Muscle layer of colon (tissue), 2 donors: Measurements from ENCODE around the gene ATXN2L.

Experiments
- H3K27ac ChIP-seq: one replicate; pipeline ENCODE4 v1.7.0; 2013; ENCODE audit warnings: low read depth, mild to moderate bottlenecking, low read length, moderate library complexity
- H3K27me3 ChIP-seq, 2 donors: one replicate each; pipeline ENCODE4 v1.7.0; 2013; ENCODE audit warnings: low read length in 2 of 2, mild to moderate bottlenecking in 2 of 2; ENCODE audit not compliant: insufficient read depth in 2 of 2, control insufficient read depth in 1 of 2
- H3K36me3 ChIP-seq: one replicate; pipeline ENCODE4 v1.7.0; 2013; ENCODE audit warnings: mild to moderate bottlenecking, low read length; ENCODE audit not compliant: insufficient read depth
- H3K4me1 ChIP-seq: one replicate; pipeline ENCODE4 v1.7.0; 2013; ENCODE audit warnings: mild to moderate bottlenecking, low read length; ENCODE audit not compliant: insufficient read depth
- H3K4me3 ChIP-seq, 2 donors: one replicate each; pipeline ENCODE4 v1.7.0; 2013; ENCODE audit warnings: low read length in 2 of 2, low read depth in 1 of 2, mild to moderate bottlenecking in 1 of 2, moderate library complexity in 1 of 2
- H3K9ac ChIP-seq: one replicate; pipeline ENCODE4 v1.7.0; 2013; ENCODE audit warnings: low read length
- H3K9me3 ChIP-seq: one replicate; pipeline ENCODE4 v1.7.0; 2013; ENCODE audit warnings: mild to moderate bottlenecking, low read length
- donor health status: abdominal sarcoma.
- donor health status: Adenocarcinoma of cecum.

ATXN2L gene

GRCh38 chr16:28823873-28824716, 1.3 kb downstream of the ATXN2L start:
- Histone ChIP-seq H3K4me1 (peaks cover 23% of the 10 kb centered on the region), H3K36me3 (peaks cover 36% of the 10 kb centered on the region), H3K9me3 (no peaks in the 10 kb centered on the region), H3K27ac (peak overlapping the region; percentile 96), H3K9ac (peak overlapping the region; percentile 83), H3K27me3 (no peaks in the 10 kb centered on the region), H3K4me3 (peak overlapping the region; percentile 86 to 92)

DNA sequence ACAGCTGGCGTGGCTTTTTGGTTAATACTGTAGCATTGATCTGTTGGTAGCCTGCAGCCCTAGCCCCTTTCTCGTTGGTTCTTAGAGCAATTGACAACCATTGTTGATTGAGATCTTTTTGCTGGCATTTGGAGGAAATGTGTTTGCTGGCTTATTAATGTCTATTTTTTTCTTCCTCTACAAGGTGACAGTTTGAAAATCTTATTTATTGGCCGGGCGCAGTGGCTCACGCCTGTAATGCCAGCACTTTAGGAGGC, 1.8 kb downstream of the ATXN2L start:
- peaks cover 42% of the 10 kb centered on the region for H3K36me3 ChIP-seq
- peak overlapping the region; percentile 96 for H3K27ac ChIP-seq
- H3K4me1 ChIP-seq = peaks cover 23% of the 10 kb centered on the region
- peak overlapping the region; percentile 83 for H3K9ac ChIP-seq
- no peaks in the 10 kb centered on the region for H3K9me3 ChIP-seq
- peak overlapping the region; percentile 86 to 92 for H3K4me3 ChIP-seq
- no peaks in the 10 kb centered on the region for H3K27me3 ChIP-seq

DNA sequence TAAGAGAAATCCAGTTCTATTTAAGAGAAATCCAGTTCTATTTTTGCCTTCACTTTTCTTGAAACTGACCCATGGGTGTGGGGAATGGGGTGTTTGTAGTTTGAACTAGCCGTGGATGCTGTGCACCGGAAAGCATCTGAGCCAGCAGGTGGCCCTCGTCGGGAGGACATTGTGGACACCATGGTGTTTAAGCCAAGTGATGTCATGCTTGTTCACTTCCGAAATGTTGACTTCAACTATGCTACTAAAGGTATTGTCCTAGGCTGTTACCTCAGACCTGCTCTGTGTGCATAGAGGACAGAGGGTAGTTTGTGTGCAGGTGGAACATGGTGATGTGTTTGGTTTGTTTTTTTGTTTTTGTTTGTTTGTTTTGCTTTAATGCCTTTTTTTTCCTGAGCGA, 3.3 kb downstream of the ATXN2L start:
- Histone ChIP-seq H3K4me3 (no peak overlapping the region), H3K36me3 (peaks cover 56% of the 10 kb centered on the region)

GRCh38 chr16:28829747-28830146, 6.9 kb downstream of the ATXN2L start:
- peaks cover 14% of the 10 kb centered on the region for H3K4me1 ChIP-seq
- H3K27ac ChIP-seq = no peak overlapping the region
- H3K4me3 ChIP-seq = no peak overlapping the region
- H3K36me3 ChIP-seq = peaks cover 93% of the 10 kb centered on the region
- H3K9me3 ChIP-seq = no peaks in the 10 kb centered on the region
- no peaks in the 10 kb centered on the region for H3K27me3 ChIP-seq
- H3K9ac ChIP-seq = no peak overlapping the region

More for the DNA sequence above, 3.3 kb downstream of the ATXN2L start:
- Histone ChIP-seq H3K27me3 (no peaks in the 10 kb centered on the region), H3K27ac (no peak overlapping the region), H3K4me1 (peaks cover 23% of the 10 kb centered on the region), H3K9me3 (no peaks in the 10 kb centered on the region), H3K9ac (no peak overlapping the region)

GRCh38 chr16:28830531-28830930, 7.7 kb downstream of the ATXN2L start:
- no peak overlapping the region for H3K4me3 ChIP-seq
- no peak overlapping the region for H3K9ac ChIP-seq
- no peak overlapping the region for H3K27ac ChIP-seq
- peaks cover 96% of the 10 kb centered on the region for H3K36me3 ChIP-seq
- H3K9me3 ChIP-seq = no peaks in the 10 kb centered on the region
- H3K27me3 ChIP-seq = no peaks in the 10 kb centered on the region
- peaks cover 7% of the 10 kb centered on the region for H3K4me1 ChIP-seq

GRCh38 chr16:28834349-28834748, 11.6 kb downstream of the ATXN2L start:
- Histone ChIP-seq H3K27ac (no peak overlapping the region), H3K9me3 (no peaks in the 10 kb centered on the region), H3K27me3 (no peaks in the 10 kb centered on the region), H3K9ac (no peak overlapping the region), H3K4me1 (no peaks in the 10 kb centered on the region), H3K36me3 (peaks cover 84% of the 10 kb centered on the region), H3K4me3 (no peak overlapping the region)

DNA sequence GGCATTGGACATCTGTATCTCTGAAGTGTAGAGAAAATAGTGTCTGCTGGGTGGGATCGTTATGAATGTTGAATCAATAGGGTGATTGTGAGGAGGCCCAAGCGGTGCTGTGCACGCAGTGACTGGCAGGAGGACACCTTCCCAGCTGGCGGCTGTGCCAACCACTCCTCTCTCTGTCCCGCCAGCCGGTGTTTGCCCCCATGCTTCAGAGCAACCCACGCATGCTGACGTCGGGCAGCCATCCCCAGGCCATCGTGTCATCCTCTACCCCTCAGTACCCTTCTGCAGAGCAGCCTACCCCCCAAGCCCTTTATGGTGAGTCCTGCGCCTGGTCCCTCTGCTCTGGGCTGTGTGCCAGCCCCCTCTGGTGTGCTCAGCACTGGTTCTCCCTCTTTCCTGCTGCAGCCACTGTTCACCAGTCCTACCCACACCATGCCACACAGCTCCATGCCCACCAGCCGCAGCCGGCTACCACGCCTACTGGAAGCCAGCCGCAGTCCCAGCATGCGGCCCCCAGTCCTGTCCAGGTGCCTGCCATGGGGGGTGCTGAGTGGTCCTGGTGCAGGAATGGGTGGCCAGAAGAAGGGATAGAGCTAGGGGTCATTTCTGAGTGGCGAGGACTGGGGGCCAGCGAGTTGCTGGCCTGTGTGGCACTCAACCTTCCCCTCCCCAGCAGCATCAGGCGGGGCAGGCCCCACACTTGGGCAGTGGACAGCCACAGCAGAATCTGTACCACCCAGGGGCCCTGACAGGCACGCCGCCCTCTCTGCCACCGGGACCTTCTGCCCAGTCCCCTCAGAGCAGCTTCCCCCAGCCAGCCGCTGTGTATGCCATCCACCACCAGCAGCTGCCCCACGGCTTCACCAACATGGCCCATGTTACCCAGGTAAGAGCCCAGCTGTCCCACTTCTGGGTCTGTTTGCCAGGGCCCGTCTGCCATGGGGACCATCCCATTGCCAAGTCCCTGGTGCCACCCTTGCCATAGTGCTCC, 12.4 kb downstream of the ATXN2L start:
- H3K4me3 ChIP-seq = no peak overlapping the region
- peaks cover 76% of the 10 kb centered on the region for H3K36me3 ChIP-seq
- no peak overlapping the region for H3K27ac ChIP-seq
- H3K9ac ChIP-seq = no peak overlapping the region
- no peaks in the 10 kb centered on the region for H3K27me3 ChIP-seq
- no peaks in the 10 kb centered on the region for H3K4me1 ChIP-seq
- H3K9me3 ChIP-seq = no peaks in the 10 kb centered on the region

DNA sequence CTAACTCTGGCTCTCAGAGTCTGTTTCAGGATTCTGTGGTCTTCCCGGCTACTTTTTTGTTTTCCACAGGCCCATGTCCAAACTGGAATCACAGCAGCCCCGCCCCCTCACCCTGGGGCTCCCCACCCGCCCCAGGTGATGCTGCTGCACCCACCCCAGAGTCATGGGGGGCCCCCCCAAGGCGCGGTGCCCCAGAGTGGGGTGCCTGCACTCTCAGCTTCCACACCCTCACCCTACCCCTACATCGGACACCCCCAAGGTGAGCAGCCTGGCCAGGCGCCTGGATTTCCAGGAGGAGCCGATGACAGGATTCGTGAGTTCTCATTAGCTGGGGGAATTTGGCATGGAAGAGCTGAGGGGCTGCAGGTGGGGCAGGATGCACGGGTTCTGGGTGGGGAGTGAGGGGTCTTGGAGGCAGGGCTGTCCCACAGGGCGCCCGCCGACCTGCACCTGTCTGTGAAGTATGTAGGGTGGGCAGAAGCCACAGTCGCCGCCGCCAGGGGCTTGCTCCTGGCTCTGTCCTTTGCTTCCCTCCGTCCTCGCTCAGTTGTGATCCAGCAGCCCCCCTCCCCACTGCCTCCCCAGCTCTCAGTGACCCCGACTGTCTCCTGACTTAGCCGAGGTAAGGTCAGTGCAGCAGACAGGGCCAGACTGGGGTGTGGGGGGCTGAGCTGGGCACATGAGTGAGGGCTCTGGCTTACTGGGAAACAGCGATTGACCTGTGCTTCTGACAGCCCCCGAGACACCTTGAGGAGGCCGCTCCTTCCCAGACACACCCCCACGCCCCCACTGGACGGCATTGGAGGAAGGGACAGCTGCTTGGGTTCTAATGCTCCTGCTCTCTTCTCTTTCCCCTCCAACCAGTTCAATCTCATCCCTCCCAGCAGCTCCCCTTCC, 13.3 kb downstream of the ATXN2L start:
- H3K36me3 ChIP-seq = peaks cover 67% of the 10 kb centered on the region
- H3K27ac ChIP-seq = no peak overlapping the region
- H3K4me1 ChIP-seq = no peaks in the 10 kb centered on the region
- H3K4me3 ChIP-seq = no peak overlapping the region
- H3K9ac ChIP-seq = no peak overlapping the region
- no peaks in the 10 kb centered on the region for H3K27me3 ChIP-seq
- no peaks in the 10 kb centered on the region for H3K9me3 ChIP-seq

DNA sequence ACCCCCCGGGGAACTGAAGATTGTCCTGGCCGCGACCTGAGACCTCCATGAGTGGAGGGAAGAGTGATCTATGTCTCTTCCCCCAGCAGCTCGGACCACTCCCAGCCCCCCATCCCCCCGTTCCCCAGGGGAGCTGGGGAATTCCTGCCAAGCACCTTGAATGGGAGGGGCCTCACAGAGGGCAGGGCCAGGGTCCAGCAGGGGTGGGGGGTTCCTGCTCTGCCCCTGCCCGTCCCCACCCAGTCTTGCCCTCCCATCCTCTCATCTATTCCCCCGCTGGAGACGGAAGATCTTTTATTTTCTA, 13.9 kb downstream of the ATXN2L start:
- Histone ChIP-seq H3K4me1 (no peaks in the 10 kb centered on the region), H3K9me3 (no peaks in the 10 kb centered on the region), H3K36me3 (peaks cover 61% of the 10 kb centered on the region), H3K4me3 (no peak overlapping the region), H3K9ac (no peak overlapping the region), H3K27ac (no peak overlapping the region), H3K27me3 (no peaks in the 10 kb centered on the region)

DNA sequence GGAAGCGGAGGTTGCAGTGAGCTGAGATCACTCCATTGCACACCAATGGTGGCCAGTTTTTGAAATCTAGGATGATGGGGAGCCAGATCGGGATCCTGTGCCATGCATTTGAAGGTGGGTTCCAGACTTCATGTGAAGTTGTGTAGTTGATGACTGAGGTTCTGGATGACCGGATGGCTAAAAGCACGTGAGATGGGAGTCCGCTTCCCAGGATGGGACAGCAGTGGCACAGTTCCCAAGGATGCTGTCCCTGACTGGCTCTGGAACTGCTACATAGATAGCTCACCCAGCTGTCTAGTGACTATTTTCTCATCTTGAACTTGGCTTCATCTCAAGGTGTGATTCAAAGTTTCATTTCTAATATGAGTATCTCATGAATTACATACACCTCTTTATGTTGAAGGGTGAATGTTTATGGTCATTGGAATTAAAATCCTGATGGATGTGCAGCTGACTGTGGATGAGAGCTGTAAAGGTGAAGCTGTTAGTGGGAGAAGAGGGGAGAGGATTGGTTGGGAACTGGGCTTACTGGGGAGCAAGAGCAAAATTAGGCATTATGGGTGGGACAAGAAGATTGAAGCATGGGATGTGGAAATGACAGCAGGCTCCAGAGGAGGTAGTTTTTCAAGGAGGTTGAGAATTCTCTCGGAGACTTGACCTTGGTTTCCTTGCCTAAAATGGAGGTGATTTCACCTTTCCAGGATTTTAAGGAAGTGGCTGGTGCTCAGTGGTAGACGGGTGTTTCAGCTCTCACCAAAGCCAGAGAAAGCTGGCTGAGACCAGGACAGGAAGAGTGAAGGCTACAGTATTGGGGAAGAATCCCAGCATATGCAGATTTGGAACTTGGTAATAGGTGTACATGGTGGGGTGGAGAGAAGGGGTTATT, 15.1 kb downstream of the ATXN2L start:
- Histone ChIP-seq H3K27ac (no peak overlapping the region), H3K27me3 (no peaks in the 10 kb centered on the region), H3K9me3 (no peaks in the 10 kb centered on the region), H3K36me3 (peaks cover 60% of the 10 kb centered on the region), H3K4me3 (no peak overlapping the region), H3K9ac (no peak overlapping the region), H3K4me1 (no peaks in the 10 kb centered on the region)
